Panc1 (cell line): ENCODE data around the gene CHST12. TPM values are rescaled to one million over a fixed set of nuclear protein-coding genes. Genes with fewer than 3 reads are reported as not detected.

ENCODE experiments used
- ATAC-seq: fragments of 200-7000 bp; cut with Tn5 transposase; 2 replicates; pipeline ENCODE4 v1.9.1; 2020; ENCODE audit warnings: mild to moderate bottlenecking, moderate library complexity
- BruUV-seq: library from RNA; stranded (reverse); fragments of 400-500 nt; replicated peaks from 2 replicates; lab custom pipeline; 2021; lab: Mats Ljungman, UMichigan
- CTCF ChIA-PET: fragments of 300-600 bp; sonication (Branson Sonifier 250); formaldehyde crosslinking; loops from one replicate; lab custom pipeline; 2022; ENCODE audit warnings: antibody characterized with exemption; lab: Charles Lee
- POLR2A ChIA-PET: fragments of 300-600 bp; sonication (Branson Sonifier 250); formaldehyde crosslinking; loops from one replicate; lab custom pipeline; 2022; ENCODE audit warnings: antibody characterized with exemption; lab: Charles Lee
- DNase-seq: peaks from one replicate; pipeline ENCODE4 v3.0.0-alpha.2; 2010; ENCODE audit warnings: low read depth, low spot score
- H3K27ac ChIP-seq: 2 replicates; pipeline ENCODE4 v1.5.1; 2011; ENCODE audit warnings: mild to moderate bottlenecking, low read length, inconsistent platforms
- H3K27me3 ChIP-seq: fragments of 200-500 bp; sonication (Bioruptor generic); 2 replicates; pipeline ENCODE4 v1.6.0; 2014; ENCODE audit warnings: low read length, inconsistent platforms; ENCODE audit not compliant: control insufficient read depth, insufficient read depth
- H3K36me3 ChIP-seq: fragments of 200-500 bp; sonication (Bioruptor generic); 2 replicates; pipeline ENCODE4 v1.5.1; 2014; ENCODE audit warnings: inconsistent platforms, mild to moderate bottlenecking, low read length, moderate library complexity; ENCODE audit not compliant: control insufficient read depth, insufficient read depth
- H3K4me1 ChIP-seq: 2 replicates; pipeline ENCODE4 v1.5.1; 2011; ENCODE audit warnings: inconsistent platforms, mild to moderate bottlenecking, low read length, moderate library complexity; ENCODE audit not compliant: control insufficient read depth, insufficient read depth
- H3K4me3 ChIP-seq, 2 experiments: 2 replicates each; pipeline ENCODE4 v1.5.1; 2011 to 2012; ENCODE audit warnings: low read depth in 2 of 2, low read length in 2 of 2, mild to moderate bottlenecking in 2 of 2, inconsistent platforms in 1 of 2, moderate library complexity in 1 of 2
- H3K9me3 ChIP-seq: fragments of 200-500 bp; sonication (Bioruptor generic); 2 replicates; pipeline ENCODE4 v1.5.1; 2014; ENCODE audit warnings: low read depth, mild to moderate bottlenecking, inconsistent platforms, low read length, moderate library complexity; ENCODE audit not compliant: control insufficient read depth, insufficient read depth
- POLR2AphosphoS5 ChIP-seq: IDR thresholded peaks from 2 replicates; pipeline ENCODE4 v1.6.1; 2012; ENCODE audit warnings: mild to moderate bottlenecking, low read depth, low read length, moderate library complexity
- SIN3A ChIP-seq: IDR thresholded peaks from 2 replicates; pipeline ENCODE4 v1.6.1; 2012; ENCODE audit warnings: low read depth, mild to moderate bottlenecking, low read length, moderate library complexity, borderline replicate concordance; ENCODE audit not compliant: insufficient read depth
- TCF7L2 ChIP-seq: IDR thresholded peaks from 2 replicates; pipeline ENCODE4 v1.6.1; 2011; ENCODE audit warnings: mild to moderate bottlenecking, low read depth, low read length, inconsistent platforms
- in situ Hi-C: cut with HindIII; loops from 2 replicates; pipeline ENCODE4 v1.10.0; 2016; ENCODE audit warnings: low sequenced_read_pairs, low pct_unique_long_range_greater_than_20kb
- intact Hi-C: fragments of 100-400 bp; cut with micrococcal nuclease; formaldehyde crosslinking; loops from one replicate; pipeline ENCODE4 v1.10.0; 2022; ENCODE audit not compliant: unreplicated experiment
- total RNA-seq: library from RNA; stranded (reverse); gene quantifications from one replicate; pipeline ENCODE4 v1.2.1, GENCODE V29; 2021; ENCODE audit not compliant: unreplicated experiment
- TF ChIP-seq, protein P1 (sequence below): fragments of 450-650 bp; IDR thresholded peaks from 2 replicates; pipeline ENCODE4 v1.5.1; 2017; ENCODE audit warnings: mild to moderate bottlenecking
- TF ChIP-seq, protein P2 (sequence below), 2 experiments: IDR thresholded peaks; 2 replicates each; pipeline ENCODE4 v1.6.1; 2011 to 2012; ENCODE audit warnings: low read depth in 2 of 2, control low read depth in 1 of 2, low read length in 1 of 2, mild to moderate bottlenecking in 1 of 2, moderate library complexity in 1 of 2; ENCODE audit not compliant: insufficient read depth in 1 of 2

The CHST12 gene
- total RNA-seq, 1 experiment from 2014 or later: 48.3 TPM

- Histone ChIP-seq H3K4me3 (no peak overlapping the region), H3K27ac (no peak overlapping the region), H3K4me1 (peaks cover 4% of the 10 kb centered on the region; the same call in 1 of the 2 replicates), H3K36me3 (no peaks in the 10 kb centered on the region), H3K27me3 (no peaks in the 10 kb centered on the region), H3K9me3 (no peaks in the 10 kb centered on the region)
- ATAC-seq: no peak
- in situ Hi-C loops (no loop called here), intact Hi-C loops (no loop called here)
- CTCF ChIA-PET: no interaction called here
- TF ChIP-seq, protein P1, sequence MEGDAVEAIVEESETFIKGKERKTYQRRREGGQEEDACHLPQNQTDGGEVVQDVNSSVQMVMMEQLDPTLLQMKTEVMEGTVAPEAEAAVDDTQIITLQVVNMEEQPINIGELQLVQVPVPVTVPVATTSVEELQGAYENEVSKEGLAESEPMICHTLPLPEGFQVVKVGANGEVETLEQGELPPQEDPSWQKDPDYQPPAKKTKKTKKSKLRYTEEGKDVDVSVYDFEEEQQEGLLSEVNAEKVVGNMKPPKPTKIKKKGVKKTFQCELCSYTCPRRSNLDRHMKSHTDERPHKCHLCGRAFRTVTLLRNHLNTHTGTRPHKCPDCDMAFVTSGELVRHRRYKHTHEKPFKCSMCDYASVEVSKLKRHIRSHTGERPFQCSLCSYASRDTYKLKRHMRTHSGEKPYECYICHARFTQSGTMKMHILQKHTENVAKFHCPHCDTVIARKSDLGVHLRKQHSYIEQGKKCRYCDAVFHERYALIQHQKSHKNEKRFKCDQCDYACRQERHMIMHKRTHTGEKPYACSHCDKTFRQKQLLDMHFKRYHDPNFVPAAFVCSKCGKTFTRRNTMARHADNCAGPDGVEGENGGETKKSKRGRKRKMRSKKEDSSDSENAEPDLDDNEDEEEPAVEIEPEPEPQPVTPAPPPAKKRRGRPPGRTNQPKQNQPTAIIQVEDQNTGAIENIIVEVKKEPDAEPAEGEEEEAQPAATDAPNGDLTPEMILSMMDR: no peak
- TF ChIP-seq SIN3A (no peak), TCF7L2 (no peak), POLR2AphosphoS5 (no peak)
- TF ChIP-seq, protein P2, sequence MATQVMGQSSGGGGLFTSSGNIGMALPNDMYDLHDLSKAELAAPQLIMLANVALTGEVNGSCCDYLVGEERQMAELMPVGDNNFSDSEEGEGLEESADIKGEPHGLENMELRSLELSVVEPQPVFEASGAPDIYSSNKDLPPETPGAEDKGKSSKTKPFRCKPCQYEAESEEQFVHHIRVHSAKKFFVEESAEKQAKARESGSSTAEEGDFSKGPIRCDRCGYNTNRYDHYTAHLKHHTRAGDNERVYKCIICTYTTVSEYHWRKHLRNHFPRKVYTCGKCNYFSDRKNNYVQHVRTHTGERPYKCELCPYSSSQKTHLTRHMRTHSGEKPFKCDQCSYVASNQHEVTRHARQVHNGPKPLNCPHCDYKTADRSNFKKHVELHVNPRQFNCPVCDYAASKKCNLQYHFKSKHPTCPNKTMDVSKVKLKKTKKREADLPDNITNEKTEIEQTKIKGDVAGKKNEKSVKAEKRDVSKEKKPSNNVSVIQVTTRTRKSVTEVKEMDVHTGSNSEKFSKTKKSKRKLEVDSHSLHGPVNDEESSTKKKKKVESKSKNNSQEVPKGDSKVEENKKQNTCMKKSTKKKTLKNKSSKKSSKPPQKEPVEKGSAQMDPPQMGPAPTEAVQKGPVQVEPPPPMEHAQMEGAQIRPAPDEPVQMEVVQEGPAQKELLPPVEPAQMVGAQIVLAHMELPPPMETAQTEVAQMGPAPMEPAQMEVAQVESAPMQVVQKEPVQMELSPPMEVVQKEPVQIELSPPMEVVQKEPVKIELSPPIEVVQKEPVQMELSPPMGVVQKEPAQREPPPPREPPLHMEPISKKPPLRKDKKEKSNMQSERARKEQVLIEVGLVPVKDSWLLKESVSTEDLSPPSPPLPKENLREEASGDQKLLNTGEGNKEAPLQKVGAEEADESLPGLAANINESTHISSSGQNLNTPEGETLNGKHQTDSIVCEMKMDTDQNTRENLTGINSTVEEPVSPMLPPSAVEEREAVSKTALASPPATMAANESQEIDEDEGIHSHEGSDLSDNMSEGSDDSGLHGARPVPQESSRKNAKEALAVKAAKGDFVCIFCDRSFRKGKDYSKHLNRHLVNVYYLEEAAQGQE (IDR thresholded peaks at IDR 0.05; ENCODE audit: insufficient read depth in 1 of 2, low read depth in 2 of 2, low read length in 1 of 2): no peak
- POLR2A ChIA-PET: interaction anchor here (0.6 kb wide), 1 partner anchor 103 kb away, joined by 9 read pairs; no protein-coding TSS in a partner anchor
- BruUV-seq: TSS peak; percentile 37
- no peak for DNase-seq
Measured at GRCh38 chr7:2440608-2441245, 37.3 kb downstream of the CHST12 start.

DNA sequence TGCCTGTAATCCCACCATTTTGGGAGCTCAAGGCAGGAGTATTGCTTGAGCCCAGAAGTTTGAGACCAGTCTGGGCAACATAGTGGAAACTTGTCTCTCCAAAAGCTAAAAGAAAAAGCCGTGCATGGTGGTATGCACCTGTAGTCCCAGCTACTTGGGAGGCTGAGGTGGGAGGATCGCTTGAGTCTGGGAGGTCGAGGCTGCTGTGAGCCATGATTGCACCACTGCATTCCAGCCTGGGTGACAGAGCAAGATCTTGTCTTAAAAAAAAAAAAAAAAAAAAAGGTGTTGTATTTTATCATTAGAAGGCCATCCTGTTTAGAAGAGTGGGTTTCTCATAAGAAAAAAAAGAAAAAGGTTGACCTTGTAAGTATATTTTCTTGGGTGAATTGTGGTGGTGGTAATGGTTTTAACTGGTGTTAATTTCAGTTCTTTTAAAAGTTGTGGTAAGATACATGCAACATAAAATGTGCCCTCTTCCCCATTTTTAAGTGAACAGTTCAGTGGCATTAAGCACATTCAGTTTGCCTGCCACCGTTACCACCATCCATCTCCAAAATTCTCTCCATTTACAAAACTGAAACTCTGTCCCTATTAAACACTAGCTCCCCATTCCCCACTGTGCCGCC is 38.1 kb downstream of the CHST12 start:
- Histone ChIP-seq H3K4me1 (peaks cover 4% of the 10 kb centered on the region; the same call in 1 of the 2 replicates), H3K9me3 (no peaks in the 10 kb centered on the region), H3K4me3 (no peak overlapping the region), H3K27ac (no peak overlapping the region), H3K27me3 (no peaks in the 10 kb centered on the region), H3K36me3 (no peaks in the 10 kb centered on the region)
- CTCF ChIA-PET: interaction anchor here (0.8 kb wide), 1 partner anchor 27 kb away, joined by 3 read pairs; no protein-coding TSS in a partner anchor
- in situ Hi-C loops (no loop called here), intact Hi-C loops (no loop called here)
- DNase-seq (no peak), ATAC-seq (no peak)
- TF ChIP-seq, protein P1: no peak
- BruUV-seq: no TSS peak
- POLR2A ChIA-PET: no interaction called here
